PC-3 (cell line): Measurements from ENCODE around the gene PRDM2. TPM values are rescaled to one million over a fixed set of nuclear protein-coding genes. Genes with fewer than 3 reads are reported as not detected.

Source experiments
- ATAC-seq: fragments of 200-7000 bp; cut with Tn5 transposase; 2 replicates; pipeline ENCODE4 v1.9.1; 2020; ENCODE audit warnings: mild to moderate bottlenecking, moderate library complexity
- BruUV-seq: library from RNA; stranded (reverse); fragments of 400-500 nt; replicated peaks from 2 replicates; lab custom pipeline; 2021; lab: Mats Ljungman, UMichigan
- CTCF ChIA-PET: fragments of 300-600 bp; sonication (Branson Sonifier 250); formaldehyde crosslinking; loops from one replicate; lab custom pipeline; 2022; ENCODE audit warnings: antibody characterized with exemption; lab: Charles Lee
- POLR2A ChIA-PET: fragments of 300-600 bp; sonication (Branson Sonifier 250); formaldehyde crosslinking; loops from one replicate; lab custom pipeline; 2022; ENCODE audit warnings: antibody characterized with exemption; ENCODE audit not compliant: unreplicated experiment; lab: Charles Lee
- DNase-seq: peaks from one replicate; pipeline ENCODE4 v3.0.0-alpha.2; 2015
- H2AFZ ChIP-seq: fragments of 300-600 bp; sonication (generic); 2 replicates; pipeline ENCODE4 v1.6.0; 2016; ENCODE audit warnings: antibody characterized with exemption, low read length
- H3F3A ChIP-seq: fragments of 300-600 bp; sonication (generic); one replicate; pipeline ENCODE4 v1.6.0; 2017; ENCODE audit warnings: antibody characterized with exemption, low read length, control low read depth, mild to moderate bottlenecking; ENCODE audit not compliant: unreplicated experiment
- H3K27ac ChIP-seq: fragments of 300-600 bp; sonication (generic); 2 replicates; pipeline ENCODE4 v1.5.1; 2016; ENCODE audit warnings: mild to moderate bottlenecking, low read length
- H3K27me3 ChIP-seq: fragments of 300-600 bp; sonication (generic); 2 replicates; pipeline ENCODE4 v1.6.1; 2016; ENCODE audit warnings: low read length, mixed read lengths
- H3K36me3 ChIP-seq: fragments of 300-600 bp; sonication (generic); 2 replicates; pipeline ENCODE4 v1.6.1; 2016; ENCODE audit warnings: low read depth, mixed run types, low read length, mixed read lengths
- H3K4me1 ChIP-seq: fragments of 300-600 bp; sonication (generic); 2 replicates; pipeline ENCODE4 v1.5.1; 2016; ENCODE audit warnings: low read length; ENCODE audit not compliant: insufficient read depth
- H3K4me2 ChIP-seq: fragments of 300-600 bp; sonication (generic); 2 replicates; pipeline ENCODE4 v1.6.0; 2016; ENCODE audit warnings: low read length
- H3K4me3 ChIP-seq: fragments of 300-600 bp; sonication (generic); 2 replicates; pipeline ENCODE4 v1.5.1; 2016; ENCODE audit warnings: mild to moderate bottlenecking, low read length, mixed read lengths
- H3K79me2 ChIP-seq: fragments of 300-600 bp; sonication (generic); 2 replicates; pipeline ENCODE4 v1.6.1; 2017; ENCODE audit warnings: low read length, mixed read lengths
- H3K9ac ChIP-seq: fragments of 300-600 bp; sonication (generic); 2 replicates; pipeline ENCODE4 v1.6.0; 2016; ENCODE audit warnings: mild to moderate bottlenecking, low read length
- H3K9me2 ChIP-seq: fragments of 300-600 bp; sonication (generic); replicated peaks from 2 replicates; pipeline ENCODE4 v1.6.1; 2016; ENCODE audit warnings: mixed run types, low read length, mixed read lengths
- H3K9me3 ChIP-seq: fragments of 300-600 bp; sonication (generic); 2 replicates; pipeline ENCODE4 v1.6.1; 2016; ENCODE audit warnings: low read length, mixed read lengths
- H4K20me1 ChIP-seq: fragments of 300-600 bp; sonication (generic); 2 replicates; pipeline ENCODE4 v1.6.1; 2016; ENCODE audit warnings: low read length, mixed read lengths
- CTCF ChIP-seq: fragments of 300-600 bp; sonication (generic); conservative IDR thresholded peaks from 2 replicates; pipeline ENCODE4 v1.5.1; 2017; ENCODE audit warnings: antibody characterized with exemption, low read depth, mild to moderate bottlenecking, low read length
- EZH2 ChIP-seq: fragments of 300-600 bp; sonication (generic); IDR thresholded peaks from one replicate; pipeline ENCODE4 v1.6.1; 2017; ENCODE audit warnings: antibody characterized with exemption, mild to moderate bottlenecking, low read length; ENCODE audit not compliant: unreplicated experiment
- EZH2phosphoT487 ChIP-seq: fragments of 300-600 bp; sonication (generic); IDR thresholded peaks from 2 replicates; pipeline ENCODE4 v1.6.1; 2018; ENCODE audit warnings: mild to moderate bottlenecking, antibody characterized with exemption, low read length, borderline replicate concordance
- intact Hi-C: fragments of 100-400 bp; cut with micrococcal nuclease; formaldehyde crosslinking; loops from 2 replicates; pipeline ENCODE4 v1.9.0; 2023
- total RNA-seq: library from RNA; depleted of rRNA; stranded (reverse); fragments of >200 nt; gene quantifications from 2 replicates; pipeline ENCODE4 v1.2.3, GENCODE V29; 2014

The PRDM2 gene
- total RNA-seq, 1 experiment from 2014 or later, result 9.4 TPM

GRCh38 chr1:13793088-13793730 lies 93.2 kb downstream of the PRDM2 start:
- H3K9me2 ChIP-seq, result no peaks in the 10 kb centered on the region
- no TSS peak for BruUV-seq
- H3K4me3 ChIP-seq, result no peak overlapping the region
- H3K9me3 ChIP-seq, result no peaks in the 10 kb centered on the region
- H3K27me3 ChIP-seq, result no peaks in the 10 kb centered on the region
- TF ChIP-seq CTCF (no peak), EZH2 (no peak), EZH2phosphoT487 (no peak)
- no peaks in the 10 kb centered on the region; the same call in 1 of the 2 replicates for H3K36me3 ChIP-seq
- no peak overlapping the region for H3K4me2 ChIP-seq
- DNase-seq (no peak), ATAC-seq (no peak)
- no peaks in the 10 kb centered on the region for H3F3A ChIP-seq
- ChIA-PET CTCF (no interaction called here), POLR2A (no interaction called here)
- intact Hi-C loops, result no loop called here
- no peak overlapping the region for H3K27ac ChIP-seq
- no peak overlapping the region for H2AFZ ChIP-seq
- peaks cover 5% of the 10 kb centered on the region for H3K4me1 ChIP-seq
- no peaks in the 10 kb centered on the region for H4K20me1 ChIP-seq
- no peaks in the 10 kb centered on the region for H3K79me2 ChIP-seq
- H3K9ac ChIP-seq, result no peak overlapping the region

GRCh38 chr1:13794231-13795187 lies 94.5 kb downstream of the PRDM2 start:
- ATAC-seq (no peak), DNase-seq (no peak)
- Histone ChIP-seq H3K9me3 (no peaks in the 10 kb centered on the region), H3K9ac (no peak overlapping the region), H3K79me2 (no peaks in the 10 kb centered on the region), H3K36me3 (no peaks in the 10 kb centered on the region; the same call in 1 of the 2 replicates), H3K27me3 (no peaks in the 10 kb centered on the region), H3K4me1 (peaks cover 16% of the 10 kb centered on the region), H3K4me3 (no peak overlapping the region), H4K20me1 (no peaks in the 10 kb centered on the region), H3K9me2 (no peaks in the 10 kb centered on the region), H2AFZ (no peak overlapping the region), H3F3A (no peaks in the 10 kb centered on the region), H3K27ac (no peak overlapping the region), H3K4me2 (no peak overlapping the region)
- BruUV-seq, result no TSS peak
- ChIA-PET CTCF (interaction anchor here (0.6 kb wide), 1 partner anchor 37 kb away, joined by 10 read pairs; no protein-coding TSS in a partner anchor), POLR2A (no interaction called here)
- TF ChIP-seq EZH2phosphoT487 (no peak), EZH2 (no peak), CTCF (no peak)
- intact Hi-C loops, result loop anchor here (5.0 kb wide), 1 partner anchor 47 kb away; no protein-coding TSS in a partner anchor
